Amniotic epithelial cell (primary cell): Measurements from ENCODE around the gene CABP1.
A peak's percentile ranks its signal among the peaks of the same experiment; 100 is the strongest.

Experiments
- DNase-seq: peaks from one replicate; pipeline ENCODE4 v3.0.0-alpha.2; 2010; ENCODE audit warnings: low read depth

The CABP1 gene

DNA sequence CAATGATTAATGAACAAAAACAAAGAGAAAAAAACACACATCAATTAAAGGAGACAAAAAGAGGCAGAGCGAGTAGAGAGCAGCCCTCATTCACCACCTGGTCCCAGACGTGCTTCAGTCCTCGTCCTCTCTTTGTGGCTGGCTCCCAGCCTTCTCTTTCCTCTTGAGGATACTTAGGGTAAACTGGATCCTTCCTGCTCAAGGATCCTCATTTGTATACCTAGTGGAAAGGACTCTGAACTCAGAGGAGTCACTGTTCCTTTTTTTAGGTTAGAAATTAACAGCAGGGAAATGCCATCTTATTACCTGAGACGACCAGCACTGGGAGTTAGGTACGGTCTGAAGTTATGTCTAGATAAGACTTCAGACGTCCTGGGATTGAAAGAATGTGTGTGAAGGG lies 56.2 kb downstream of the CABP1 start:
- no peak for DNase-seq

DNA sequence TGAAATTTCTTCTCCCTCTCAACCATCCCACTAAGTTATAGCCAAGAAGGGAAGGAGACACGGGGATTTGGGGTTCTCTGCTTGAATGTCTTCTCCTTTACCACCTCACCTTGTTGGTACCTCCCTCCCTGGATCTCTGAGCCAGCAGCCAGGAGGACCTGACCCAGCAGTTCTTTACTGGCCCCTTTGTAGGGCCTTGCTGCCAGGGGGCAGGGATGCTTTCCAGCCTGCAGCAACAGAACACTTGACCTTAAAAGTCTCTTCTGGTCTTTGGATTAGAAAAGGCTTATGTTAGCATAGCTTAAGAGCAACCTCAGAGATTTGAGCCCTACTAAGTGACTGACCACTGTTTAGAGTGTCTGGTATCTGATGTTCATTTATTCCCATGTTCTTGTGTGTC lies 56.9 kb downstream of the CABP1 start:
- no peak for DNase-seq

DNA sequence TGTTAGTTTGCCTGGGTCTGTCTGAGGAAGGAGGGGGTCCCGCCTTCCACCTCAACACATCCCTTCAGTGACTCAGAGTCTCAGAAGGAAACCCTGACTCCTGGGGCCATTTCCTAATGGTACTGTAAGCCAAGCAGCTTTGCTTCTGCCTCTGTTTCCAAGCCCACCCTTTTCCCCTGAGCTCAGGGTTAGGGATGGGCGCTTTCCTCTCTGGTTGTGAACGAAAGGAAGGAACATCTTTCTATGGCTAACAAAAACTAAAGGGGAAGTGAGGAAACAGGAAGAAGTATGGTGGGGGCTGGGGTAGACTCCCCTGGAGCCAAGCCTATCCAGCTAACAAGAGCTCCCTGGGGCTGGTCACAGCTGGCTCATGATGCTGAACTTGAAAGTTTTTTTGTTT lies 58.2 kb downstream of the CABP1 start:
- no peak for DNase-seq

DNA sequence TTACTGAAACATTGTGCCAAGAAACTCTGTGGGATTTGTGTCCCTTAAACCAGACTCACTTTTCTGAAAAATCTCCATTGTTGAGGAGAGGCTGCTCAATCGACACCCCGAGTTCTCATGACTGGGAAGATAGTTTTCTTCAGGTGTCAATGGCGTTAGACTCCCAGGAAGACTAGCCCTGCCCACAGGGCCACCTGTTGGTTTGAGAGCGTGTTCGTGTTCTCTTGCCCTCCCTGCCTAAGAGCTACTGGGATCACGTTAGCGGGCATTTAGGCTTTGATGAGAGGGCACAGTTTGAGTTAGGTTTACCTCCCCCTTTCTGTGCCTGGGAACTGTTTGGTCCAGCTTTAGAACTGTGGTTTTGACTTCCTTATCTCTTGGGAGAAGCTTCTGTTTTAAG lies 59.1 kb downstream of the CABP1 start:
- no peak for DNase-seq

DNA sequence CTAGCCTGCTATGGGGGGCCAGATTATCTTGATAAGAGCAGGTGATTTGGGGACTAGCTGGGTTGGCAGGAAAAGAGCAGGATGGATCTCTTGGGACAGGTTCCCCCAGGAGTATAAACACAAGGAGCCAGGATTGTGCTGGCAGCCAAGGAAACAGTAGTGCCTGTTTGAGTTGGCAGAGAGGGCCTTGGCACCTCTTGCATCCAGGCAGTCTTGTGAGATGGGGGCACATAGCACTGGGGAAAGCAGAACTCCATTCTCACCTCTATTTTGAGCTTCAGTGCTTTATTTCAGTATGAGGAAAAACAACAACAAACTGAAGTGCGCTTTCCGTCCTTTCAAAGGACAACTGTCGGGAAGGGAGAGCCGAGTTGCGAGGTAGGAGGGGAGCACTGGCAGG lies 60.5 kb downstream of the CABP1 start:
- DNase-seq: no peak

DNA sequence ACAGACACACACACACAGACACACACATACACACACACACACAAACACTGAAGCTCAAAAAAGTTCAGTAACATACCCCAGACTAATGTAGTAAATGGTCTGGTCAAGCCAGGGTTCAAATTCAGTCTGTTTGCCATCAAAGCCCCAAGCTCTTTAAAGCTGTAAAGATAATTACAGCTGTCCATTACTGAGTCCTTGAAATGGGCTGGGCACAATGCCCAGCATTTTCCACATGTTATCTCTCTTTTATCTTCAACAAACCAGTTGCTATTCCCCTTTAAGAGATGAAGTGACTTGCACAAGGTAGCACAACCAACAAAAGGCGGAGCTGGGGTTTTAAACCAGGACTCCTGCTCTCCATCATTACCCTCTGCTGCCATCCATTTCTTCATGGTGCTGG lies 62.2 kb downstream of the CABP1 start:
- peak; percentile 79 for DNase-seq

DNA sequence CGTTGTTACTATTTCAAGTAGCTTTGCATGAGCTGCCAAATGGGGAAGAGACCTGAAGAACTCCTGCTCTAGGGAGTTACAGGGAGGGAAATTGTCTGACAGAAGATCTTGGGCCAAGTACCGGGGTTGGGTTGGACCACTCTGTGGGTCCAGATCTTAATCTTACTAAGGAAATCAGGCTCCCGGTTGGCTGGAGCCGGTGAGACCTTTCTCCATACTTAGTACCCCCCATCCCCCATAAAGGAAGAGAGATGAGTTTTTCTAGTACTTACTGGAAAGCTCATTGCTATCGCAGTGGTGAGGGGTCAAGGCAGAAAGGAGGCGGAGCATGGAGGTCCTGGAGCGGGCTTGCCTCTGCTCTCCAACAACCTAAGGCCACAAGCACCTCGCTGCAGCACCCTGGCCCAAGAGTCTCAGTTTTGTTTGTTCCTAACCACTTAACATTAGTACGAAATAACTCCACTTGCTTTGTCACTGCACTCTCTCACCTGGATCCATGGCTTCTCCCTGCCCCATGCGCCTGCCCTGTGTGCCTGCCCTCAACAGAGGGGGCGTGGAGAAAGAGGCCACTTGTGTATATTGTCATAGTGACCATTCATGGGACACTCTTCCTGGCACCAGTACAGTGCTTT lies 63.0 kb downstream of the CABP1 start:
- DNase-seq: no peak

DNA sequence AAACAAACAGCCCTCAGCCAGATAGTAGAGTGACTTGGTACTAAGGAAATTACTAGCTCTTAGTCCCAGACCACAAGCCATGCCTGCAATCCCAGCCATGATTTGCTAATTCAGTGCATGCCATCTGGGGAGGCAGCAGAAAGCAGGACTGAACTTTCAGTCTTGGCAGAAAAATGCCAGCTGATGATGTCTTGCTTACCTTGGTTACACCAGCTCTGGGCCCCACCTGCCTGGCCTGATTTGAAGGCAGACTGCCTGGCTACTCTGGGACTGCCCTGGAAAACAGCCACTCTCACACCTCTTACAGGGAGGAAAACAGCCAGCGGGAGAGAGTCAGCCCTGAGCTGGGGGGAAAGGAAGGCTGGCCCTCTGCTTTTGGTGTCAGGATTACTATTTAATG lies 65.2 kb downstream of the CABP1 start:
- DNase-seq: no peak

DNA sequence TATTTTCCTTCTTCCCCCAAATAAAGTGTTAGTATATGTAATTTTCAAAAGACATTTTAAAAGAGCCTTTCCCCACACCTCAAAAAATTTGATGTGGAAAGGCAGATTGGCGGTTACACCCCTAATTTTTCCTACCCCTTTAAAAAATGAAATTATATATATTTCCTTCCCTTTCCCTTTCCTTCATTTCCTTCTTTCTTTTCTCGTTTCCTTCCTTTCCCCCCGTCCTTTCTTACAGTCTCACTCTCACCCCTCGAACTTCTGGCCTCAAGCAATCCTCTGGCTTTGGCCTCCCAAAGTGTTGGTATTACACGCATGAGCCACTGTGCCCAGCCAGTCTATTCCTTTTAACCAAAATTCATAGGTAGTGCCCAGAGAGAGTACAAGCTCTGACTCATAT lies 65.6 kb downstream of the CABP1 start:
- DNase-seq: no peak

DNA sequence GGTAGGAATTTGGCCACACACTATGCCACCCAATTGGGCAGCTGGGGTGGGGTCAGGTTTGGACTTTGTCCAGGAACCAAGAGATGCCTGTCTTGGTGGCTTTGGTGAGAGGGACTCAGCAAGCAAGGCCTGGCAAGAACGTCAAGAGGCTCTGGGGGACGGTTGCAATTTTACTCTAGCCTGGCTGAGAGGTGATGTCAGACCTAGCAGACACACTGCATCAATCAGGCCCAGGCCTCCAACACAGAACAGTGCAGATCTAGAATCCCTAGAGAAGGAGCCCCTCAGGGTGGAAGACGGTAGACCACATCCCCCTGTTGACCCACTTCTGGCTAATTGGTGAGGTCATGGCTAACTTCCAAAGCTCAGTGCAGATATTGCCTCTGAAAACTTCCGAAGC lies 68.2 kb downstream of the CABP1 start:
- DNase-seq: no peak

DNA sequence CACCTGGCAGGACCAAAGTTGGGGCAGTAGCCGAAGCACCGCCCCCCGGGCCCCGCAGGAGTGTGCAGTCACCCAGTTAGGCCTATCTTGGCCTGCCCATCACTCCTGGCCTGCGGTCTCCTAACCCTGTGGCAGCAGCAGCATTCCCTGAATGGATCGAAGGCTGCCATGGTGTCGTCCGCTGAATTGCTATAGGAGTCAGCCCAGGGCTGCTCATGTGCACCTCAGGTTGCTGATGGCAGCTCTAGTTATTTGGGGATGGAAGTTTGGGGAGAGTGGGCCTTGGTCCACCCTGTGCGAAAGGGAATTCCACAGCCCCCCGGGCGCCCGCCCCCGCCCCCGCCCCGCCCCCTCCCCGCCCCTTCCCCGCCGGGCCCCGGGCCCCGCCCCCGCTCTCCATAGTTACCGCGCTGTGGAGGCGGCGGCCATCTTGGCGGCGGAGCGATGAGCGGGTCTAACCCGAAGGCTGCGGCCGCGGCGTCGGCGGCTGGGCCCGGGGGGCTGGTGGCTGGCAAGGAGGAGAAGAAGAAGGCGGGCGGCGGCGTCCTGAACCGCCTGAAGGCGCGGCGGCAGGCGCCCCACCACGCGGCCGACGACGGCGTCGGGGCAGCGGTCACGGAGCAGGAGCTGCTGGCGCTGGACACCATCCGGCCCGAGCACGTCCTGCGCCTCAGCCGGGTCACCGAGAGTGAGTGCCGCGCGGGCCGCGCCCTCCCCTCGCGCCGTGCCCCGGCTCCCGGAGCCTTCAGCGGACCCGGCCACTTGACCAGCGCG lies 69.8 kb downstream of the CABP1 start, which contains the start of gene UNC119B:
UNC119B (plus strand) TSS at position 428 of the 774 bp plus-strand sequence; CDS start at position 445, 17 bp downstream.
- peak; percentile 58 for DNase-seq

DNA sequence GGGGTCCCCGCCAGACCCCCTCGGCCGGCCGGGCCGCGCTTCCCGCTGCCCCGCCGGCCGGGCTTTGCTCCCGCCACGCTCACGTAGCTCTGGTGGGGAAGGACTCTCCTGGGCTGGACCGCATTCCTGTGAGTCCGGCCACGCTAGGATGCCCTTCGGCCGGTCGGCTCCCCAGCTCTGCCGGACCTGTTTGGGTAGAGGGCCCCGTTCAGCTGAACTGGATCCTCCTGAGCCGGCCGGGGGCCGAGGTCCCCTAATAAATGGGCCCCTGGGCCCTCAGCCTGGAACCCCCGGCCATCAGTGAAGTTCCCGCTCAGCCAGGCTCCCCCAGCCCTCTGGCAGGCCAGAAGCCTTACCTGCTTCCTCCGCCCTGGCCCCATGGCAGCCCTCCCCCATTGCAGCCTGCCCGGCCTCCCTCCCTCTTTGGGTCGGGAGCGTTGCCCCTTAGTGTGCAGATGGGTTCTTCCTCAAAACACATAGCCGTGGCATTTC lies 70.4 kb downstream of the CABP1 start:
- no peak for DNase-seq

DNA sequence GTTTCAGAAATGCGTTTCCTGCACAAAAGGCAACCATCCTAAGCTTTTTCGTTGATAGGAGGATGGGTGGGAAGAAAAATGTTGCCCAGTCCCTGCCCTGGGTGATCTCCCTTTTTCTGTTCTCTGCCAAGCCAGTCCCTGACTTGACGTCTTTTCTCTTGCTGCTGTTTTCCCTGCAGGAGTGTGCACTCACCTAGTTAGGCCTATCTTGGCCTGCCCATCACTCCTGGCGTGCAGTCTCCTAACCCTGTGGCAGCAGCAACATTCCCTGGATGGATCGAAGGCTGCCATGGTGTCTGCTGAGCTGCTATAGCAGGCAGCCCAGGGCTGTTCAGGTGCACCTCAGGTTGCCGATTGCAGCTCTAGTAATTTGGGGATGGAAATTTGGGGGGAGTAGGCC lies 71.0 kb downstream of the CABP1 start:
- no peak for DNase-seq

DNA sequence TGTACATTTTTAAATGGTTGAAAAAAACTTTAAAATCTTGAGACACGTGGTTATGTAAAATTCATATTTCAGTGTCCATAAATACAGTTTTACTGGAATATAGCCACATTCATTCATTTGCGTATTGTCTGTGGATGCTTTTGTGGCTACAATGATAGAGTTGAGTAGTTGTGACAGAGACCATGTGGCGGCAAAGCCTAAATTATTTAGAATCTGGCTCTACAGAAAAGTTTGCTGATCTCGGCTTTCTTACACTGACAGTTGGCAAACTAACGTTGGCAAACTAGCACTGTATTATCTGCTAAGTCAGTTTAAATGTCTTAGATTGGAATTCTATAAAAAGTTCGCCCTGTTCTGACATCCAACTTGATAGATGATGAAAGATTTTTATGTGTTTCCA lies 72.2 kb downstream of the CABP1 start:
- DNase-seq: no peak

DNA sequence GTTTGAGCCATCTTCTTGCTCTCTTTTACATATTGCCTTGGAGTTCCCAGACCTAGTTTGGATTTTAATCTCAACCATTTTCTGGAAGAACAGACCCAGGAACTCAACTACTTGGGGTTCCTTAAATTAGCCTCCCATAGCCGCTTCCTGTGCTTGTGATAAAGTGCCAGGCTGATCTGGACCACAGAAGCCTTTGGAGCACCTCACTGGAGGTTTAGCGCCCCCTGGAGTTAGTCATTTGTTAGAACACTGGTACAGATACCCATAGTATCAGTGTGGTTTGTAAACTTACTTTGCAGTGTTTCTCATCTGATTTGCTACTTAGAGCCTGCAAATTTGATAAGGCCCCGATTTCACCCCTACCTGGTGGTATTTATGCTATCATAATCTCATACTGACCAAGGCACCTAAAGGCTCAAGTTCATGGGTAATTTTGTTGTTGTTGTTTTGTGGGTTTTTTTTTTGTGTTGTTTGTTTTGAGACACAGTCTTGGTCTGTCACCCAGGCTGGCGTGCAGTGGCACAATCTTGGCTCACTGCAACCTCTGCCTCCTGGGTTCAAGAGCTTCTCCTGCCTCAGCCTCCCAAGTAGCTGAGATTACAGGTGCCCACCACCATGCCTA lies 73.5 kb downstream of the CABP1 start:
- peak; percentile 76 for DNase-seq
